Small intestine (tissue), 7 donors: ENCODE measurements around the gene SLC25A13. TPM values are rescaled to one million over a fixed set of nuclear protein-coding genes. Genes with fewer than 3 reads are reported as not detected.
A peak's percentile ranks its signal among the peaks of the same experiment; 100 is the strongest.

Source experiments
- DNase-seq, 2 donors: peaks; one replicate each; pipeline versions ENCODE4 v3.0.0 to v3.0.0-alpha.2; 2013
- FAIRE-seq: peaks from 2 replicates; lab custom pipeline; 2012; peaks lifted over from hg19 to GRCh38; lab: Jason Lieb, UNC
- H3K27ac ChIP-seq, 3 donors: one replicate each; pipeline ENCODE4 v1.5.1; 2013; ENCODE audit warnings: low read length in 2 of 3, mild to moderate bottlenecking in 2 of 3, control low read depth in 1 of 3, inconsistent platforms in 1 of 3, low read depth in 1 of 3, moderate library complexity in 1 of 3
- H3K27me3 ChIP-seq, 3 donors: one replicate each; pipeline ENCODE4 v1.6.1; 2013; ENCODE audit warnings: low read length in 3 of 3, inconsistent platforms in 1 of 3; ENCODE audit not compliant: control insufficient read depth in 3 of 3, insufficient read depth in 3 of 3
- H3K36me3 ChIP-seq, 3 donors: one replicate each; pipeline ENCODE4 v1.6.1; 2013; ENCODE audit warnings: low read length in 3 of 3, inconsistent platforms in 1 of 3, low read depth in 1 of 3, mild to moderate bottlenecking in 1 of 3, moderate library complexity in 1 of 3; ENCODE audit not compliant: control insufficient read depth in 3 of 3, insufficient read depth in 2 of 3
- H3K4me1 ChIP-seq, 3 donors: one replicate each; pipeline ENCODE4 v1.6.1; 2013; ENCODE audit warnings: low read length in 2 of 3, inconsistent platforms in 1 of 3, low read depth in 1 of 3, mild to moderate bottlenecking in 1 of 3, moderate library complexity in 1 of 3; ENCODE audit not compliant: control insufficient read depth in 3 of 3, insufficient read depth in 2 of 3
- H3K4me3 ChIP-seq, 3 donors: one replicate each; pipeline ENCODE4 v1.5.1; 2013; ENCODE audit warnings: low read length in 3 of 3, control low read depth in 1 of 3, inconsistent platforms in 1 of 3, low read depth in 1 of 3, mild to moderate bottlenecking in 1 of 3, moderate library complexity in 1 of 3
- H3K9me3 ChIP-seq, 2 donors: one replicate each; pipeline ENCODE4 v1.6.1; 2013; ENCODE audit warnings: low read depth in 1 of 2, low read length in 1 of 2; ENCODE audit not compliant: control insufficient read depth in 2 of 2, insufficient read depth in 1 of 2
- WGBS, 3 donors: extraction: QIAGEN DNeasy Blood & Tissue Kit; methylation state at CpG; one replicate each; pipeline ENCODE4 v1.1.7; 2013; 5-methylcytosine and 5-hydroxymethylcytosine counted together
- polyA plus RNA-seq, 4 donors: library from polyadenylated mRNA; stranded (reverse) in 3 of 4; unstranded in 1 of 4; fragments of 200-250 nt in 3 of 4; fragments of 120-200 nt in 1 of 4; gene quantifications; one replicate each; pipeline versions ENCODE4 v1.2.1 to v1.2.3, GENCODE V29; 2013
- donor health status: healthy with polysubstance abuse.
- donor health status: control.
- donor health status: control.
- donor health status: Bipolar disorder and iron deficiency.
- donor health status: healthy.

The SLC25A13 gene
- polyA plus RNA-seq, 4 donors = 25.9 to 49.0 (median 39.4) TPM

DNA sequence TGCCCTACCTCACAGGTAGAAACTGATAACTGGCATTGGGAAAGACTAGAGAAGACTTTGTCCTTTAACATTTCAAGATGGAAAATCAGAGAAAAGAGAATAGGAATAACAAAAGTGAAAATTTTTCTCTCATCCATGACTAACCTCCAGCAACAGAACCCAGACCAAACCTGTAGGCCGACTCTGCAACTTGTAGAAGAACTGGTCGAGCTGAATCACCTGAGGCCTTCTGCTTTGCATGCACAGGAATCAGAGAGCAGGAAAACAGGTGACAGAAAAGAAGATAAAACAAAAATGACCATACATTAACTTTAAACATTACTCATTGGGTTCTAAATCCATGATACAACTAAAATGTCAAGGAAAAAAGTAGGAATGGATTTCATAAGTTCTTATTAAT lies 137.1 kb downstream of the SLC25A13 start:
- H3K9me3 ChIP-seq = no peaks in the 10 kb centered on the region
- no peak overlapping the region for H3K27ac ChIP-seq
- peaks cover 7 to 23% (median 16%) of the 10 kb centered on the region in 3 donors for H3K36me3 ChIP-seq
- no peaks in the 10 kb centered on the region for H3K27me3 ChIP-seq
- H3K4me1 ChIP-seq = no peaks in the 10 kb centered on the region
- 88 to 94% (median 94%) methylated on average over 2 of the region's 2 CpGs for WGBS, 3 donors
- H3K4me3 ChIP-seq = no peak overlapping the region
- FAIRE-seq (no peak), DNase-seq (peak in 1 of 2 donors; percentile 11)

DNA sequence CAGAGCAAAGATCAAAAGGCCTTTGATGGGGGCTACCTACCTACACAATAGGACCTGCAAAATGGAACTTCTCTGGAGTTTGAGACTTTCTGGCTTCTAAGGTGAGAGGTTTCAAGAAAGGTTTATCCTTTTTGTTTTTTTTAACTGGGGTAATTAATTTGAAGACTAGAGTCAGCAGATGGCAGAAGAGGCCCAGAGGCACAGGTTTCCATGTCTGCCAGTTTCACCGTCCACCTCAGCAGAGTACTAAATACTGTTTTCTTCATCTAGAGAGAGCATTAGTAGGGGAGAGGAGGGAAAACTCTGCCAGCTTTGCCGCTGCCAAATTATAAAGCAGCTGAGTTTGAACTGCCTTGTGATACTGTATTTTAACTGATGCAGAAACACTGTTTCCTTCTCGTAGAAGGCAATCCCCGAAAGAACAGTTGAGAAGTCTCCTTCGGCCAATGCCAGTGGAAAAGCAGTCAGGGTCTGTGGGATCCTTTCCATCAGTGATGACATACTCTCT lies 138.7 kb downstream of the SLC25A13 start:
- Histone ChIP-seq H3K4me1 (no peaks in the 10 kb centered on the region), H3K4me3 (no peak overlapping the region), H3K9me3 (no peaks in the 10 kb centered on the region), H3K27me3 (no peaks in the 10 kb centered on the region), H3K27ac (no peak overlapping the region), H3K36me3 (peaks cover 7 to 20% (median 15%) of the 10 kb centered on the region in 3 donors)
- no peak for DNase-seq
- no peak for FAIRE-seq
- 96 to 97% (median 96%) methylated on average over 5 of the region's 5 CpGs for WGBS, 3 donors

DNA sequence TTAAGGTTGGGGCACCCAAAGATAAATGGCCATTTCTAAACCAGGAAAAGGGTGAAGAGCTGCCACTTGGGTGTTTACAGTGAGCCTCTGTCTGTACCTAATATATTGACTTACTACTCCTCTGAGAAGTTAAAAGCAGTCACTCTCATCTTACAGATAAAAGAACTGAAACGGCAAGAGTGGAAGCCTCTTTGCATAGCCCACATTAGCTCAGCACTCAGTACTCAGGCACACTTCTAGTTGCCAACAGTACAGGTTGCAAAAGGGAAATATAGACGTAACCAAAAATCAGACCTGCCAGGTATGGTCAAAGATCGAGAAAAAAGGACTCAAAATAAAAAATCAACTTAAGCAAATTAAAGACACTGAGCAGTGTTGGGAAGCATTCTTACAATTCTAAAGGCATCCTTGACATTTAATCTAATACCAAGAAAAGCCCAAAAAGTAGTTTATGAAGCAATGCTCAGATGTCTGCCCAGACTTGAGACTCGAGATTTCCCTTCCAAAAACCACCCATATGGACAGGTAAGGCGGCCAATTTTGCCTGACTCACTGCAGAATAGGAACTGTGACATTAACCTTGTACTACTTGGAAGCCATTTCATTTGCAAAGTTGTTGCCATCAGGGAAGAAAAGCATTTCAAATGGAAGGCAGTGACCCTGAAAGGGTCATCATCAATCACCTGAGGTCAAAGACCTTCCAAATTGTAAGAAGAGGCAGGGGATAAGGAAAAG lies 139.3 kb downstream of the SLC25A13 start:
- FAIRE-seq (no peak), DNase-seq (no peak)
- no peak overlapping the region for H3K27ac ChIP-seq
- no peaks in the 10 kb centered on the region for H3K27me3 ChIP-seq
- 83 to 94% (median 89%) methylated on average over 5 of the region's 5 CpGs for WGBS, 3 donors
- H3K4me3 ChIP-seq = no peak overlapping the region
- H3K4me1 ChIP-seq = no peaks in the 10 kb centered on the region
- peaks cover 7 to 21% (median 13%) of the 10 kb centered on the region in 3 donors for H3K36me3 ChIP-seq
- H3K9me3 ChIP-seq = no peaks in the 10 kb centered on the region

DNA sequence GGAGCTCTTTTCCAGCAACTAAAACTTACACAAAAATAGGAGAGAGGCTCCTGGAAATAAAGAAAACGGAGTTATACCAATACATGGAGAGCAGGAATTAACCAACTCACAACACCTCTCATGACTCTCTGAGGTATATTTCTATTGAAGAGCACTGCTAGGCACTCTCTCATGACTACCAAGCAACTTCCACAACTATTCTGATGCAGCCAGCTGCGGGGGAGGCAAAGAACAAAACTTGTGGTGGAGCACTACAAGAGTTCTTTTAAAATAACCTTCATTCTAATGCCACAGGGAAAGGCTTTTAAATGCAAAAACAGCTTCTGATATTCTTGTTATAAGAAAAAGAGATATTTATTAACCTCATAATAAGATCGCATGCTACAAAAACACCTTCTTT lies 140.7 kb downstream of the SLC25A13 start:
- Histone ChIP-seq H3K4me3 (no peak overlapping the region), H3K36me3 (peaks cover 7 to 24% (median 13%) of the 10 kb centered on the region in 3 donors), H3K27me3 (no peaks in the 10 kb centered on the region), H3K9me3 (no peaks in the 10 kb centered on the region), H3K4me1 (peaks cover 0 to 2% (median 0%) of the 10 kb centered on the region in 3 donors), H3K27ac (no peak overlapping the region)
- DNase-seq (no peak), FAIRE-seq (no peak)
- WGBS, 3 donors = 93 to 96% (median 94%) methylated on average over 3 of the region's 3 CpGs

- H3K27ac ChIP-seq = no peak overlapping the region
- peaks cover 0 to 2% (median 0%) of the 10 kb centered on the region in 3 donors for H3K4me1 ChIP-seq
- H3K36me3 ChIP-seq = peaks cover 6 to 23% (median 13%) of the 10 kb centered on the region in 3 donors
- DNase-seq (peak in 1 of 2 donors; percentile 7), FAIRE-seq (no peak)
- no peaks in the 10 kb centered on the region for H3K9me3 ChIP-seq
- no peaks in the 10 kb centered on the region for H3K27me3 ChIP-seq
- no peak overlapping the region for H3K4me3 ChIP-seq
Observed at GRCh38 chr7:96179837-96180236, 142.1 kb downstream of the SLC25A13 start.

DNA sequence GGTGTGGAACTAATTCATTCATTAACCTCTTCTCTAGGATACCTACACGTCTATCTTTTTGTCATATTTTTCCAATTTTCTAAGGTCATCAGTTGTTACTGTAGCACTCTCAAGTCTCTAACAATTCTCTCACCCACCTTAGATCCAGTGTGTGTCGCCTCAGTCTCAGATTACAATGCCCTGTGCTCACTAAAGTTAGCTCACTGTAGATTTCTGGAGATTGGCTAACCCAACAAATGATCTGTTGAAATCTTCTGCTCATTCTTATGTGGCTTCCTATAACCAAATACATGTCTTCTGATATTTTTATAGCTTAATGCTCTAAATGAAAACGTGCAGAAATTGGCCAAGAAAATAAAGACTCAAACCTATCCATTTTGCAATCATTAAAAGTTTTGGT lies 142.6 kb downstream of the SLC25A13 start:
- Histone ChIP-seq H3K27ac (no peak overlapping the region), H3K9me3 (no peaks in the 10 kb centered on the region), H3K4me3 (no peak overlapping the region), H3K4me1 (peaks cover 0 to 2% (median 0%) of the 10 kb centered on the region in 3 donors), H3K36me3 (peaks cover 5 to 25% (median 13%) of the 10 kb centered on the region in 3 donors), H3K27me3 (no peaks in the 10 kb centered on the region)
- WGBS, 3 donors = 90% methylated on average over 3 of the region's 3 CpGs
- FAIRE-seq (no peak), DNase-seq (no peak)

GRCh38 chr7:96178581-96178980 lies 143.3 kb downstream of the SLC25A13 start:
- H3K36me3 ChIP-seq = peaks cover 6 to 28% (median 7%) of the 10 kb centered on the region in 3 donors
- no peak overlapping the region for H3K4me3 ChIP-seq
- H3K27me3 ChIP-seq = no peaks in the 10 kb centered on the region
- H3K9me3 ChIP-seq = no peaks in the 10 kb centered on the region
- WGBS, 3 donors = 86 to 98% (median 93%) methylated on average over 2 of the region's 2 CpGs
- no peak for DNase-seq
- no peak for FAIRE-seq
- H3K27ac ChIP-seq = no peak overlapping the region
- peaks cover 0 to 2% (median 0%) of the 10 kb centered on the region in 3 donors for H3K4me1 ChIP-seq

- H3K4me3 ChIP-seq = no peak overlapping the region
- no peaks in the 10 kb centered on the region for H3K9me3 ChIP-seq
- H3K27me3 ChIP-seq = no peaks in the 10 kb centered on the region
- peaks cover 0 to 2% (median 0%) of the 10 kb centered on the region in 3 donors for H3K4me1 ChIP-seq
- H3K36me3 ChIP-seq = peaks cover 0 to 28% (median 6%) of the 10 kb centered on the region in 3 donors
- H3K27ac ChIP-seq = no peak overlapping the region
- WGBS, 3 donors = 92 to 98% (median 94%) methylated on average over 3 of the region's 3 CpGs
- FAIRE-seq (no peak), DNase-seq (no peak)
Observed at GRCh38 chr7:96177353-96177752, 144.5 kb downstream of the SLC25A13 start.
